ENCODE measurements around the gene TAF11L10.
"Not testable (repeated sequence)": the region's sequence is repeated elsewhere in the genome, so short reads cannot be mapped to it uniquely, and the experiment has no call there.

TAF11L10 gene

GRCh38 chr5:17597728-17598127, at the start of gene TAF11L10:
TSS of gene TAF11L10 (minus strand) at chr5:17597828.
- H3K36me3 ChIP-seq (ENCODE audit: control insufficient read depth, insufficient read depth, low read length); H3K4me3 ChIP-seq (replicated peaks; ENCODE audit: low read depth, low read length); H3K27me3 ChIP-seq (replicated peaks; ENCODE audit: control insufficient read depth, insufficient read depth, low read length); DNase-seq (ENCODE audit: extremely low read depth, insufficient read length): not testable (repeated sequence)

GRCh38 chr5:17634160-17634559, 36.5 kb upstream of the TAF11L10 start, which contains the start of gene TAF11L14:
TSS of gene TAF11L14 (plus strand) at chr5:17634460.
- Histone ChIP-seq H3K27me3 (replicated peaks; ENCODE audit: control insufficient read depth, insufficient read depth, low read length) (no peaks in the 10 kb centered on the region), H3K36me3 (ENCODE audit: control insufficient read depth, insufficient read depth, low read length) (no peaks in the 10 kb centered on the region), H3K4me3 (replicated peaks; ENCODE audit: low read depth, low read length) (no peak within 1 kb of the TSS)
- TF ChIP-seq CTCF (IDR thresholded peaks at IDR 0.05; ENCODE audit: insufficient read depth, low read length, poor library complexity, severe bottlenecking), result no peak
- DNase-seq (ENCODE audit: extremely low read depth, insufficient read length), result no peak

GRCh38 chr5:17631788-17632187, 34.2 kb upstream of the TAF11L10 start, which contains the start of gene TAF11L13:
TSS of gene TAF11L13 (plus strand) at chr5:17632088.
- H3K27me3 ChIP-seq (replicated peaks; ENCODE audit: control insufficient read depth, insufficient read depth, low read length); H3K4me3 ChIP-seq (replicated peaks; ENCODE audit: low read depth, low read length); H3K36me3 ChIP-seq (ENCODE audit: control insufficient read depth, insufficient read depth, low read length); DNase-seq (ENCODE audit: extremely low read depth, insufficient read length): not testable (repeated sequence)

DNA sequence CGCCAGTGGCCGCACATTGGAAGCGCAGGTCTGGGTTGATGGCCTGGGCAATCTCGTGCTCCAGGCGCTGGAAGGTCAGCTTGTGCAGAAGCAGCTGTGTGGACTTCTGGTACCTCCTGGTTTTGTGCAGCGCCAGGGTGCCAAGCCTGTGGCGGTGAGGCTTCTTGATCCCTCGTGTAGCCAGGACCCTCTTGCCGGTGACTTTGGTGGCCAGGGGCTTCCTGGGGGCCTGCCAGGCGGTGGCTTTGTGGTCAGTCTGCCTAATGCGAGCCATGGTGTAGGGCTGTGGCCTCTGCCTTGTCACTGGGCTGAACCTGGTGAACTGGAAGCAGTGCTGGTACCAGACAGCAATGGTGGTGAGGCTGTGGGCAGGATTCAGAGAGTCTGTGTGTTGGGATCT, 28.1 kb upstream of the TAF11L10 start:
- Histone ChIP-seq H3K36me3 (ENCODE audit: control insufficient read depth, insufficient read depth, low read length) (no peaks in the 10 kb centered on the region), H3K27me3 (replicated peaks; ENCODE audit: control insufficient read depth, insufficient read depth, low read length) (no peaks in the 10 kb centered on the region), H3K4me3 (replicated peaks; ENCODE audit: low read depth, low read length) (no peak overlapping the region)
- DNase-seq (ENCODE audit: extremely low read depth, insufficient read length), result no peak
- TF ChIP-seq CTCF (IDR thresholded peaks at IDR 0.05; ENCODE audit: insufficient read depth, low read length, poor library complexity, severe bottlenecking), result no peak

GRCh38 chr5:17620627-17621026, 23.0 kb upstream of the TAF11L10 start:
- Histone ChIP-seq H3K27me3 (replicated peaks; ENCODE audit: control insufficient read depth, insufficient read depth, low read length) (no peaks in the 10 kb centered on the region), H3K36me3 (ENCODE audit: control insufficient read depth, insufficient read depth, low read length) (no peaks in the 10 kb centered on the region), H3K4me3 (replicated peaks; ENCODE audit: low read depth, low read length) (no peak overlapping the region)
- no peak for DNase-seq (ENCODE audit: extremely low read depth, insufficient read length)
- no peak for TF ChIP-seq CTCF (IDR thresholded peaks at IDR 0.05; ENCODE audit: insufficient read depth, low read length, poor library complexity, severe bottlenecking)

- no peak for DNase-seq (ENCODE audit: extremely low read depth, insufficient read length)
- H3K36me3 ChIP-seq (ENCODE audit: control insufficient read depth, insufficient read depth, low read length), result no peaks in the 10 kb centered on the region
- TF ChIP-seq CTCF (IDR thresholded peaks at IDR 0.05; ENCODE audit: insufficient read depth, low read length, poor library complexity, severe bottlenecking), result no peak
- no peaks in the 10 kb centered on the region for H3K27me3 ChIP-seq (replicated peaks; ENCODE audit: control insufficient read depth, insufficient read depth, low read length)
- no peak overlapping the region for H3K4me3 ChIP-seq (replicated peaks; ENCODE audit: low read depth, low read length)
Measured at GRCh38 chr5:17619354-17619753, 21.7 kb upstream of the TAF11L10 start.

Measured in GM06990 (cell line).